MCF 10A (cell line): Measurements from ENCODE around the gene DNER. TPM values are rescaled to one million over a fixed set of nuclear protein-coding genes. Genes with fewer than 3 reads are reported as not detected.

Source experiments
- BruUV-seq: library from RNA; stranded (reverse); fragments of 400-500 nt; replicated peaks from 2 replicates; lab custom pipeline; 2021; lab: Mats Ljungman, UMichigan
- CTCF ChIA-PET: fragments of 300-600 bp; sonication (Branson Sonifier 250); formaldehyde crosslinking; extraction: SDS; loops from one replicate; lab custom pipeline; 2021; ENCODE audit warnings: antibody characterized with exemption, inconsistent platforms; lab: Yijun Ruan, JAX
- POLR2A ChIA-PET: fragments of 300-600, 350-650 bp; sonication (Branson Sonifier 250); formaldehyde crosslinking; extraction: SDS; loops from one replicate; lab custom pipeline; 2020; ENCODE audit warnings: antibody characterized with exemption, inconsistent platforms; lab: Yijun Ruan, JAX
- DNase-seq: peaks from one replicate; pipeline ENCODE4 v3.0.0-alpha.2; 2018; ENCODE audit not compliant: unreplicated experiment
- H3K27ac Mint-ChIP-seq: one replicate; pipeline ENCODE4 v1.8.0; 2022; ENCODE audit warnings: mild to moderate bottlenecking, low read depth, mixed read lengths; ENCODE audit not compliant: unreplicated experiment
- H3K27me3 Mint-ChIP-seq: one replicate; pipeline ENCODE4 v1.8.0; 2022; ENCODE audit warnings: mixed read lengths; ENCODE audit not compliant: insufficient read depth, unreplicated experiment
- H3K36me3 Mint-ChIP-seq: one replicate; pipeline ENCODE4 v1.8.0; 2022; ENCODE audit warnings: mild to moderate bottlenecking, moderate library complexity, mixed read lengths; ENCODE audit not compliant: insufficient read depth, unreplicated experiment
- H3K4me1 Mint-ChIP-seq: one replicate; pipeline ENCODE4 v1.8.0; 2022; ENCODE audit warnings: mixed read lengths; ENCODE audit not compliant: insufficient read depth, unreplicated experiment
- H3K4me3 Mint-ChIP-seq: one replicate; pipeline ENCODE4 v1.8.0; 2022; ENCODE audit warnings: mild to moderate bottlenecking, moderate library complexity, mixed read lengths; ENCODE audit not compliant: unreplicated experiment
- H3K9me3 Mint-ChIP-seq: one replicate; pipeline ENCODE4 v1.8.0; 2022; ENCODE audit warnings: mixed read lengths; ENCODE audit not compliant: unreplicated experiment
- CTCF ChIP-seq: fragments of 200-600 bp; IDR thresholded peaks from one replicate; pipeline ENCODE4 v1.8.0; 2022; ENCODE audit warnings: antibody characterized with exemption, mild to moderate bottlenecking; ENCODE audit not compliant: unreplicated experiment
- intact Hi-C: fragments of 100-400 bp; cut with micrococcal nuclease; formaldehyde crosslinking; loops from 2 replicates; pipeline ENCODE4 v1.14.1; 2022
- total RNA-seq: library from RNA; stranded (reverse); gene quantifications from 2 replicates; pipeline ENCODE4 v1.2.3, GENCODE V29; 2022

DNER gene
- total RNA-seq, 1 experiment from 2014 or later, result 49.2 TPM

DNA sequence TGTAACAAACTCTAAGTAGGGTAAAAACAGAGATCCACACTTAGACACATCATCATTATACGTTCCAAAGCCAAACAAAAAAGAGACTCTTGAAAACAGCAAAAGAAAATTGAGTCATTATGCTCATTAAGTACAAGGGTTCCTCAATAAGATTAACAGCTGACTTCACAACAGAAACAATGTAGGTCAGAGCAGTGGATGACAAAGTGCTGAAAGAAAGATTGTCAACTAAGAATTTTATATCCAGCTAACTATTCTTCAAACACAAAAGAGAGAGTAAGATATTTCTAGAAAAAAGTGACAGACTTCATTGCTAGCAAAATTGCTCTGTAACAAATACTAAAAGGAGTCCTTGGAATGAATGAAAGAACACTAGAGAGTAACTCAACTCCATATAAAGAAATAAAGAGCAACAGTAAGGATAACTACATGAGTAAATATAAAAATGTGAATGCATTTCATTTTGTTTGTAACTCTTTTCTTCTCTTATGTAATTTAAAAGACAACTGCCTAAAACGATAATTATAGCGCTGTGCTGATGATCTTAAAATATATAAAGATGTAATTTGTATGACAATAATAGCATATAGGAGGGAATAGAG lies 23.8 kb upstream of the DNER start:
- no peak overlapping the region for H3K4me3 Mint-ChIP-seq
- POLR2A ChIA-PET, result interaction anchor here (0.7 kb wide), 1 partner anchor 20 kb away, joined by 3 read pairs; no protein-coding TSS in a partner anchor
- no peak for TF ChIP-seq CTCF
- peaks cover 4% of the 10 kb centered on the region for H3K27me3 Mint-ChIP-seq
- no peaks in the 10 kb centered on the region for H3K4me1 Mint-ChIP-seq
- no peak overlapping the region for H3K27ac Mint-ChIP-seq
- no peak for DNase-seq
- intact Hi-C loops, result no loop called here
- H3K36me3 Mint-ChIP-seq, result peaks cover 6% of the 10 kb centered on the region
- no TSS peak for BruUV-seq
- H3K9me3 Mint-ChIP-seq, result peaks cover 16% of the 10 kb centered on the region
- CTCF ChIA-PET, result no interaction called here

DNA sequence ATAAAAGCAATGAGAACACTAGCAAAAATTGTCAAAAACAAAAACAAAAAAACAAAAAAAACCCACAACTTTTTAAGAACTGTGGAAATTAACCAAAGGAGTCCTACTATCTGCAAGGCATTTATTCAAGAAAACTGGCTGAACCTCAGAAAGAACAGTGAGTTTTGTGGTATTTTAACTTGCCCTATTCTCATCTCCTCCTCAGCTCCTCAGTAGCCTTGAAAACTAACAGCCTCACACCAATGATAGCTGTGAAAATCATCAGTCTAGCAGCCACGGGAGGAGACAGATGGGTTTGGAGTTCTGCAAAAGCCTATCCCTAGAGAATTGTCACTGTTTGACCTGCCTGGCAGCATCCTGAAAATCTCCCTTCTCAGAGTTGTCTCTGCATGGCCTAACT lies 20.1 kb upstream of the DNER start:
- ChIA-PET POLR2A (interaction anchor here (0.6 kb wide), 1 partner anchor 15 kb away, joined by 3 read pairs; no protein-coding TSS in a partner anchor), CTCF (no interaction called here)
- H3K4me3 Mint-ChIP-seq, result no peak overlapping the region
- no peak for TF ChIP-seq CTCF
- BruUV-seq, result no TSS peak
- no peak overlapping the region for H3K27ac Mint-ChIP-seq
- DNase-seq, result no peak
- intact Hi-C loops, result no loop called here
- H3K4me1 Mint-ChIP-seq, result no peaks in the 10 kb centered on the region
- H3K9me3 Mint-ChIP-seq, result peaks cover 16% of the 10 kb centered on the region
- peaks cover 11% of the 10 kb centered on the region for H3K27me3 Mint-ChIP-seq
- H3K36me3 Mint-ChIP-seq, result no peaks in the 10 kb centered on the region

- no peaks in the 10 kb centered on the region for H3K36me3 Mint-ChIP-seq
- intact Hi-C loops, result no loop called here
- no peak for DNase-seq
- TF ChIP-seq CTCF, result no peak
- H3K27ac Mint-ChIP-seq, result no peak overlapping the region
- ChIA-PET POLR2A (interaction anchor here (0.6 kb wide), 1 partner anchor 16 kb away, joined by 3 read pairs; no protein-coding TSS in a partner anchor), CTCF (interaction anchor here (0.5 to 0.6 kb wide), 2 partner anchors 237 to 473 kb away, joined by 3 read pairs; no protein-coding TSS in a partner anchor)
- peaks cover 11% of the 10 kb centered on the region for H3K27me3 Mint-ChIP-seq
- H3K9me3 Mint-ChIP-seq, result peaks cover 9% of the 10 kb centered on the region
- H3K4me3 Mint-ChIP-seq, result no peak overlapping the region
- no peaks in the 10 kb centered on the region for H3K4me1 Mint-ChIP-seq
- no TSS peak for BruUV-seq
Observed at GRCh38 chr2:229733611-229734245, 19.4 kb upstream of the DNER start.

GRCh38 chr2:229732897-229733296 lies 18.5 kb upstream of the DNER start:
- intact Hi-C loops, result no loop called here
- DNase-seq, result no peak
- ChIA-PET POLR2A (no interaction called here), CTCF (interaction anchor here (0.6 to 1.0 kb wide), 2 partner anchors 14 to 16 kb away, joined by 3 to 4 read pairs; no protein-coding TSS in a partner anchor)
- Mint-ChIP-seq H3K36me3 (no peaks in the 10 kb centered on the region), H3K27me3 (peaks cover 11% of the 10 kb centered on the region), H3K4me1 (no peaks in the 10 kb centered on the region), H3K27ac (no peak overlapping the region), H3K4me3 (no peak overlapping the region), H3K9me3 (peaks cover under 1% of the 10 kb centered on the region)
- no TSS peak for BruUV-seq
- TF ChIP-seq CTCF, result no peak
